CD4-positive, alpha-beta T cell treated with Interleukin-6 at 100 ng/mL for 8 hours (primary cell): ENCODE data around the gene TMEM196.
A peak's percentile ranks its signal among the peaks of the same experiment; 100 is the strongest.

Experiments used
- DNase-seq: peaks from one replicate; pipeline ENCODE4 v3.0.0-alpha.2; 2020; ENCODE audit warnings: mixed read lengths, low spot score

Gene TMEM196

GRCh38 chr7:19772841-19773760 is at the start of gene TMEM196:
TMEM196 (minus strand) TSS chr7:19773617; CDS start chr7:19772696, 921 bp downstream.
- no peak for DNase-seq

GRCh38 chr7:19816128-19816527 is 42.7 kb upstream of the TMEM196 start:
- no peak for DNase-seq

GRCh38 chr7:19815546-19815945 is 42.1 kb upstream of the TMEM196 start:
- DNase-seq = no peak

GRCh38 chr7:19814776-19815175 is 41.4 kb upstream of the TMEM196 start:
- DNase-seq = no peak

GRCh38 chr7:19811386-19811785 is 38.0 kb upstream of the TMEM196 start:
- no peak for DNase-seq

GRCh38 chr7:19798986-19799385 is 25.6 kb upstream of the TMEM196 start:
- DNase-seq = no peak

GRCh38 chr7:19783541-19783940 is 10.1 kb upstream of the TMEM196 start:
- no peak for DNase-seq

GRCh38 chr7:19776981-19777380 is 3.6 kb upstream of the TMEM196 start:
- no peak for DNase-seq

GRCh38 chr7:19775578-19775977 is 2.2 kb upstream of the TMEM196 start:
- no peak for DNase-seq

- DNase-seq = no peak
Observed at GRCh38 chr7:19772306-19772705, 1.1 kb downstream of the TMEM196 start.

GRCh38 chr7:19762631-19763030 is 10.8 kb downstream of the TMEM196 start:
- DNase-seq = no peak

GRCh38 chr7:19754521-19755116 is 18.8 kb downstream of the TMEM196 start:
- no peak for DNase-seq

GRCh38 chr7:19752020-19752419 is 21.4 kb downstream of the TMEM196 start:
- DNase-seq = no peak

GRCh38 chr7:19749658-19750057 is 23.8 kb downstream of the TMEM196 start:
- no peak for DNase-seq

GRCh38 chr7:19747740-19748339 is 25.6 kb downstream of the TMEM196 start:
- no peak for DNase-seq

- DNase-seq = no peak
Observed at GRCh38 chr7:19744075-19744474, 29.3 kb downstream of the TMEM196 start.

- DNase-seq = no peak
Observed at GRCh38 chr7:19728716-19729115, 44.7 kb downstream of the TMEM196 start.

GRCh38 chr7:19725770-19726169 is 47.6 kb downstream of the TMEM196 start:
- DNase-seq = no peak

GRCh38 chr7:19715499-19715898 is 57.9 kb downstream of the TMEM196 start:
- no peak for DNase-seq

GRCh38 chr7:19713676-19714075 is 59.7 kb downstream of the TMEM196 start:
- DNase-seq = peak; percentile 44

GRCh38 chr7:19709249-19709578 is 64.2 kb downstream of the TMEM196 start:
- DNase-seq = no peak

- DNase-seq = peak; percentile 92
Observed at GRCh38 chr7:19708397-19709248, 64.8 kb downstream of the TMEM196 start, which contains the start of gene POLR1F. POLR1F (minus strand) TSS chr7:19709037; CDS start chr7:19709016, 21 bp downstream.
